Measurements from ENCODE around the gene CD46.

DNA sequence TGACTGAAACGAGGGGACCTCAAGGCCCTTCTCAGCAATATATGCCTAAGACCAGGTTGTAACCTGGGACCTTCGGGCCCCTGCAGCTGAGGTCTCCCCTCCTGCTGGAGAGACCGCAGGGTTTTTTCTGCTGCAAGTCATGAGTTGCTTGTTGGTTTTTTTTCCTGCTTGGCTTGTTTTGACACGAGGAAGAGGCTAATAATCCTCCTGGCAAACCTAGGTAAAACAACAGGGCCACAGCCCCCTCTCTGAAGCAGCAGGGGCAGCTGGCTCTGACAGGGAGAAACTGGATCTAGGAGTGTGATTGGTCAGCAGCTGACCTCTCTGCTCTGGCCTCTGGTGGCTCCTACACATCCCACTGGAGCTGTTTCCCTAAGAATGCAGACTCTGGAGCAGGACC, 90.0 kb downstream of the CD46 start:
- TF ChIP-seq, protein P1, sequence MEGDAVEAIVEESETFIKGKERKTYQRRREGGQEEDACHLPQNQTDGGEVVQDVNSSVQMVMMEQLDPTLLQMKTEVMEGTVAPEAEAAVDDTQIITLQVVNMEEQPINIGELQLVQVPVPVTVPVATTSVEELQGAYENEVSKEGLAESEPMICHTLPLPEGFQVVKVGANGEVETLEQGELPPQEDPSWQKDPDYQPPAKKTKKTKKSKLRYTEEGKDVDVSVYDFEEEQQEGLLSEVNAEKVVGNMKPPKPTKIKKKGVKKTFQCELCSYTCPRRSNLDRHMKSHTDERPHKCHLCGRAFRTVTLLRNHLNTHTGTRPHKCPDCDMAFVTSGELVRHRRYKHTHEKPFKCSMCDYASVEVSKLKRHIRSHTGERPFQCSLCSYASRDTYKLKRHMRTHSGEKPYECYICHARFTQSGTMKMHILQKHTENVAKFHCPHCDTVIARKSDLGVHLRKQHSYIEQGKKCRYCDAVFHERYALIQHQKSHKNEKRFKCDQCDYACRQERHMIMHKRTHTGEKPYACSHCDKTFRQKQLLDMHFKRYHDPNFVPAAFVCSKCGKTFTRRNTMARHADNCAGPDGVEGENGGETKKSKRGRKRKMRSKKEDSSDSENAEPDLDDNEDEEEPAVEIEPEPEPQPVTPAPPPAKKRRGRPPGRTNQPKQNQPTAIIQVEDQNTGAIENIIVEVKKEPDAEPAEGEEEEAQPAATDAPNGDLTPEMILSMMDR (conservative IDR thresholded peaks at IDR 0.05): no peak
- TF ChIP-seq ZFX (IDR thresholded peaks at IDR 0.05): no peak
